Hematopoietic multipotent progenitor cell treated with erythropoietin and hydrocortisone succinate and interleukin-3 and kit ligand, for 17 days (in vitro differentiated cells): Measurements from ENCODE around the gene RNF13.
"Not testable (repeated sequence)": the region's sequence is repeated elsewhere in the genome, so short reads cannot be mapped to it uniquely, and the experiment has no call there.

Experiments
- DNase-seq: peaks from one replicate; pipeline ENCODE4 v3.0.0-alpha.2; 2015; ENCODE audit warnings: low spot score

RNF13 gene

DNA sequence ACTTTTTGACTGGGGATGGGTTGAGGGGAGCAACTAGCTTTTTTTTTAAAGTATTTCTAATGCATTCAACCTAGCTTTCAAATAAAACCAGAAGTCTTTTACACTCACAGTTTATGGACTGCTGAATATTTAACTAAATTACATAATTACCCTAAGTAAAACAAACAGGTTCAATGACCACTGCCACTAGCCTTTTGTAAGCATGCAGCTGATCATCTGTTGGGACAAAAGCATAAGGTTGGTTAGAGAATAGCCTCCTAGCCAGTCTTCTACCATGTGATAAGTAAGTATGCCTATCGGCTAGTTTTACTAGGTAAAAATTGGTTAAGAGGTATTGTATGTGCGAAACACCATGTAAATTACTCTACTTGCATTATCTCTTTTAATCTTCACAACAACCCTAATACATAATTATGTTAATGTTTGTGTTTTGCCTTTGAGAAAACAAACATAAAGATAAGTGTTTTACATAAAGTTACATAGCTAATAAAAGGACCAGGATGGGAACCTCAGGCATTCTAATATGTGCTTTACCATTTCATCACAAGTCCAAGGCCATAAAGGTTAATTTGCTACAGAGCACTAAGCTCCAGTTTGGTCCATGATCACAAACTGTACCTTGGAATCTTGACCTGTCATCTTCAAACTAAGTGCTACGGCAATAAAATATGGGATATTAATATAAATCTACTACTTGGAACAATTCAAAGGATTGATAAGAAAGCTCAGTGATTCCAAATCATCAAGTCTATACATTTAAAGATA lies 144.5 kb downstream of the RNF13 start:
- no peak for DNase-seq

DNA sequence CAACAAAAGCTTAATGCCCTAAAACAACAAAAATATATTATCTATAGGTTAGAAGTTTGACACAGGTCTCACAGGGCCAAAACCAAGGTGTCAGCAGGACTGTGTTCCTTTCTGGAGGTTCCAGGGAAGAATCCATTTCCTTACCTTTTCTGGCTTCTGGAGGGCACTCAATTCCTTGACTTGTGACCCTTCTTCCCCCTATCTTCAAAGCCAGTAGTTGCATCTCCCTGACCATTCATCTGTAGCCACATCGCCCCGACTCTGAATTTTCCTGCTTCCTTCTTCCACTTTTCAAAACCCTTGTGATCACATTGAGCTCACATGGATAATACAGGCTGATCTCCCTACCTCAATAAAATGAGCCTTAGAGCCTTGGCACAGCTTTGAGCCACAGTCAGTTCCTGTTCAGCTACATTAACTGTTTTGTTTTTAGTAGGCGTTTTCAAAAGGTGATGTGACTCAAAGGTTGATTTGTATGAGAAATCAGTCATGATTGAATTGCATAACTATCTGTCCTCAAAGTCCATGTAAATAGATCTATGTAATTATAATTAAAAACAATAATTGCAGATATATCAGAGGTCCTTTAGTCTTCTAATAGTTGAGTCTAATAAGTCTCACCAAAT lies 145.3 kb downstream of the RNF13 start:
- no peak for DNase-seq

DNA sequence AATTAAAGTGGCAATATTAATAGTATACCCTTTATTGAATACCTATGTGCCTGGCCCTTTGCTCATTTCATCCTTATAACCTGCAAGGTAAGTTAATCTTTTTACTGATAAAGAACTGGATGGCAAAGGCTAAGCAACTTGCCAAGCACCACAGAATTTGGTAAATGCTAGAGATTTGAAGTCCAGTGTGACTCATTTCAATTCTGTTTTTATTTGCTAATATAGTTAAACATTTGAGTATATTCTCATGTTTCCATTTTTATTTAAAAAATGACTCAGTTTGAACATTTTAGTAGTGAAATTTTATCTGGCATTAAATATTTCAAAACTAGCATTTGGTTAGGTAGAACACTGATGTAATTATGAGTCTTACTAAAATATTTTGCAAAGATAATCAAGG lies 146.4 kb downstream of the RNF13 start:
- DNase-seq, result no peak

DNA sequence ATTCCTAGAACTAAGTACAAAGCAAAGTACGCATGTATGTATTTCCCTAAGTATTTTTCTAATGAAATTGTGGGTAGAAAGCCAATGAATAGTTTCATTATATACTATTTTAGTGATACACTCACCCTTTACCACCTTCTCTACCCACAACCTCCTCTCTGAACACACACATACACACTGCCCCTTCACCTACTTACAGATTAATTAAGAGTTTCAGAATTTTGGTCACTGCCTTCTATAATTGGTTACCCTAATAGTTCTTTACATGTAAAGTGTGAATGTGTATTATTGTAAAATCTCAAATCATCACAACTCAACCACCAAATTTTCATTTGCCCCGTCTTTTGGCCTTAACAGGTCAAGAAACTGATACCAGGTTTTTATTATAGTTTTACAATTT lies 150.5 kb downstream of the RNF13 start:
- DNase-seq, result no peak

DNA sequence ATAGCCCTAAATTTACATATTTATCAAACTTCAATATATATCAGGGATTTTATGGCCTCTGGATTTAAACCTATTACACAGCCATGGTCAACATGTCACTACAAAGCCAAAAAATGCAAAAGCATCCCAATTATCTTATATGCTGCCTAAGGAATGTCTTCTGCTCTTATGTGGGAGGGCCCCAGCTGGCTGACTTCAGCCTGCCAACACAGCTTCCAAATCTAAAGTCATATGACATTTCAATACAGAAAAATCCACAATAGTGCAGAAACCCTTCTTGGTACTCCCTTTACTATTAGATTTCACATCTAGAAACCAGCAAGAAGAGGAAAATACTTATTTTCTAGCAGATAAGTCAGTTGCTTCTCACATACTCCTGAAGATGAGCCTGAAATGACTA lies 151.3 kb downstream of the RNF13 start:
- DNase-seq, result no peak

DNA sequence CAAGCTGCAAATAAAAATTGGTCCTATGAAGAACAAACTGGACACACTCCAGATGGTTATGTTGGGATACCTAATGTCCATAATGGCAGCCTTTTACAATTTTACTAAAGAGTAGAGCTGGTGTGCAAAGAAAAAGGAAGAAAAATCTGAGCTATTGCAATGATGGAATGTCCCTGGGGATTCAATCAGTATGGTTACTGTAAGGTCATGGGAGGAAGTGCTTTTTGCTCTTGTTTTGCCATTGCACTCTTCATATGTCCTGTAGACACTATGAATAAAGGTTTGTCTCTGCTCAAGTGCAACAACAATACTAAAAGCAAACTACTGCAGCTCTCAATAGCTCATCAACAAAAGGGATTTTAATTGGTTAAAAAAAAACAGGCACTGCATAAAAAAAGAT lies 152.3 kb downstream of the RNF13 start:
- DNase-seq, result no peak

DNA sequence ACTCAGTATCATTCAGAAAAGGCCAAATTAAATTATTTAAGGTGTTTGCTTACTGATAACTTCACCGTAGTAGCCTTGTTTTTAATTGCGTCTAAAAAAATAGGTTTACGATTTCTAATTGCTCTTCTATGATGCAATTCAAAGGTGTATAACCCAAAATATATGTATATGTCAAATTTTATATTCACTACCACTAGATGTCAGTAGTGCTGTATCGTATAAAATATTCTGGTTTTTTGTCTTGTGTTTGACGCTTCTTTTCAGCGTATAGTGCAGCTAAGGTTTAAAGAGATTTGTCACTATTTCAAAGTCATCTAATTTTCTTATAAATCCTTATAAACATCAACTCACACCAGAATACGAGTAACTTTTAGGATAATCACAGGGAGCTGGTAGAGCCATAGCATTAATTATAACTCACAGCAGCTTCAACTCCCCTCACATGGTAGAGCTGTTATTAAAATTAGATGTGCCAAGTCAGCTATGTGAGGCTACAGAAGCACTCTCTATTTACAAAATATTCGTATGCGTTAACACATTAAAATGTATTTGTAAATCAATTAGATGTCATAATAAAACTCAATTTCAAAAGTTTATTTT lies 154.2 kb downstream of the RNF13 start:
- peak; percentile 31 for DNase-seq

DNA sequence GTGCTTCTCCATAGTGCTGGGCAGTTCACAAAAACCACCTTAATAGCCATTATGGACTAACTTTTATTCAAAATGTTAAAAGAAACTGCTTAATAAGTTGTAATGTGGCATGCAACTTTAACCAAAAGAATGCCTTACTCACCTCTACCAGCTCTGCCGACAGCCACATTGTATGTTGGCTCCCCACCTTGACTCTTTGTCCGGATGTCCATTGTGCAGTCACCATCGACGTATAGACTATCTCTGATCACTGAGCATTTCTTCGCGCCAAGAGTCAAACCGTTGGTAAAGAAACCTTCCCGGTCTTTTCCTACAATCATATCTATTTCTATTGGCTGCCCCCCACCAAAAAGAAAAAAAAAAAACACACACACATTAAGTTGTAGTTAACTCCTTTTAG lies 155.2 kb downstream of the RNF13 start:
- no peak for DNase-seq

DNA sequence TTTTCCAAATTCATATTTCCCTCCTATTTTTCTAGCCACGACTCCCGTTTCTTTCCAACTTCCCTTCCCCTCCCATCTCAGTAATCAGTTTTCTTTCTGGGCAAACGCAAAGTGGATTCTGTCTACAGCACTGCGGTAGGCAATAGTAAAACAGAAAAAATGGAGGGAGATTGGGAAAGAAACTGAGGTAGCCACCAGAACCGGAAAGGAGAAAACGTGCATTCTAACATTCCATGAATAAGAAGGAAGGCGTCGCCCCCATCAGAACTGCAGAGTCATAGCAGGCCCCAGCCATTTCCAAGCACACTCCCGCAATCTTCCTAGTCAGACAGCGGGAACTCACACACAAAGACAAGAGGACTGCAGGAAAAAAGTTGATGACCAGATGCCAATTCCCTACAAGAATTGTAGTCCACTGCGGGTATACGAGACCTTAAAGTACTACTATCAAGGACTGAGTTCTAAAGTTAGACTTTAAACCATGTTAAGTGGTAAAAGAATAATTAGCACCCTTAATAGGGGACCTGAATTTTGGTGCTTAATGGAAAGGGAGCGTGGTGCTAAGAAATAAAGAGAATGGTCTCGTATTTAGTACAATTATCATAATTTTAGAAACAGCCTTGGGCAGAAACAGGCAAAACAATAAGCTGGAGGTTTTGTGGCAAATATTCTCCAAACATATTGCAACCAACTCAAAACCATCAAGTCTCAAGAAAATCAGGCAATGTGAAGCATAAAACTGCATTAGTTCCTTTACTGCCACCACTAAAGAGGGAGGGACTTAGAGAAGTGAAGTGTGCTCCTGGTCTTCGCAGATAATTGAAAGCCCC lies 156.3 kb downstream of the RNF13 start:
- DNase-seq, result no peak

DNA sequence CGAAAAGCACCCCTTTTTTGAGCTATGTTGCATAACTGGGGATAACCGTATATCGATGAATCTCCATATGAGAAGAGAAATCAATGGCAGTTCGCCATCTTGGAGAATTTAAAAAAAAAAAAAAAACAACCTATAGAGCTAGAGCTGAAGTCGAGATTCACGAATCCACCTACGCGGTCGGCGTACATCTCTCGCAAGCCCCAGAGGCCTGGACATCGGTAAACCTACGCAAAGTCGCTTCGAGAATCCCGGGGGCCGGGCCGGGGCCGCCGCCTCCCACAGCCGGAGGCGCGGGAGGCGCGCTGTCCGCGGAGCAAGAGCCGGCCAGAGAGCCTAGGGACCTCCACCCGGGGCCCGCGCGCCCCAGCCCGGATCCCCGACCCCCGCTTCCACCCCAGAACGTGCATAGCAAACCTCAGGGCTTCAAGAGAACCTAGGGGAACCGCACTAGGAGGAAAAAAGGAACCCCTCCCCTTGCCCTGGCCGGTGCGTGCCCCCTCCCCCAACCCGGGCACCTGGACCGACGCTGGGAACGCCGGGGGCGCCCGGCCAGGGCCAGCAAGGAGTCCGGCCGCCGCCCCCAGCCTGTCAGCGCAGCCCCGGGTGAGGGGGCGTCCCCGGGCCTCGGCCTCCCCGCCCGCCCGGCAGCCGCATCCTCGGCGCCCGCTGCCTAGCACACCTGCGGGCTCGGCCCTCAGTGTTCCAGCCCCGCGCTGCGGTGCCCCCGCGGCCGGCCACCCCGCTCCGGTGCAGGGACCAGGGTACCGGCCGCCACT lies 157.1 kb downstream of the RNF13 start:
- no peak for DNase-seq

DNA sequence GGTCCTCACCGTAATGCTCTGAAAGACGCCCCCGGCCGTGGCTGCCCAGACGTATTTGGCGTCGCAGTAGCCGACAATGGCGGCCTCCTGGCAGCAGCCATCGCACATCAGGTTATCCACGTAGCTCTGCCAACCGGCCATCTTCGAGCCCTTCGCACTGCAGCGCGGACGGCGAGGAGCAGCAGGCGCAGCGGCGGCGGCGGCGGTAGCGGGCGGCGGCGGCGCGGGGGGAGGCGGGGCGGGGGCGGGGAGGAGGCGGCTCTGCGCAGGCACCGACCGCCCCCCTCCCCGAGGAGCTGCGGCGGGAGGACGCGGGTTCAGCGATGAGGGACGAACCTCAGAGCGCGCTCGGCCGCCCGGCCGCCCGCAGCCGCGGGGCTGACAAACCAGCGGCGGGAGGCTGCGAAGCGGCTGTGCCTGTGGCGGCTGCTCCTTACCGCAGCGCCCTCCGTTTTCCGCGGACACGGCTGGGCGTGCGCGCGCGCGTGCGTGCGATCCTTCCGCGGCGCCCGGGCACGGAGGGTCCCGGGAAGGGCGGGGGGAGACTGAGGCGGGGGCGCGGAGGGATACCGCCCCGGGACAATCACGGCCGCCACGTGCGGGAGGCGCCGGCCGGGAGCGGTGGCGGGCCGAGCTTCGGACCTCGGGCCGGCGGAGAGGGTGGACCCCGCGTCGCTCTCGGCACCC lies 157.8 kb downstream of the RNF13 start, which contains the start of gene PFN2:
PFN2 (minus strand) TSS at position 180 of the 687 bp plus-strand sequence; CDS start at position 141, 39 bp downstream.
- DNase-seq, result no peak

DNA sequence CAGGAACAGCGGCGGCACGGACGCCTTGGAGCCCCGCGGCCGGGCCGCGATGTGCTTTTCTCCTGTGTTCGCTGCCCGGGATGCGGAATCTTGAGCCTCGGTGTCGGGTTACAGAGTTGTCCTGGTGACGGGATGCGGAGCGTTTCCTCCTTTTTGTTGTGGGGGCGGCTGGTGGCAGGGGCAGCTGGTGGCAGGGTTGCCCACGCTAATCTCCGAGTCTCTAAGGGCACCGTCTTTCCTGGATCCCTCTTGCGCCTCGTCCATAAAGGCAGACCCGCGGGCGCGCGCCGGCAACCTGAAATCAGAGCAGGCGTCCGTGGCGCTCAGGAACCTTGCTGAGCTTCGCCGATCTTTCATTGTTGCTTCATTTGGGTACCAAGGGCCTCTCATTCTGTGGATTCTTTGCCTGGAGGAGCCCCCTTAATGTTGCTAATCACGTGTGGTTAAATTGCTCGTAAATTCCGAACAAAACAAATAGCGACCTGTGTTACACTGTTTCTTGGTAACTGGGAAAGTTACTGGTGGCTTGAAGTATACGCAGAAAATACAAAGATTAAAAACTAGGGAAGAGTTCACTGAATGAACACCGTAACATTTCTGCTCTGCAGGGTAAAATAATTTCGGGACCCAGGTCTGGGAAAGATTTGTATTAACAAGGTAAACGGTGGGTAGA lies 158.5 kb downstream of the RNF13 start:
- DNase-seq, result no peak

DNA sequence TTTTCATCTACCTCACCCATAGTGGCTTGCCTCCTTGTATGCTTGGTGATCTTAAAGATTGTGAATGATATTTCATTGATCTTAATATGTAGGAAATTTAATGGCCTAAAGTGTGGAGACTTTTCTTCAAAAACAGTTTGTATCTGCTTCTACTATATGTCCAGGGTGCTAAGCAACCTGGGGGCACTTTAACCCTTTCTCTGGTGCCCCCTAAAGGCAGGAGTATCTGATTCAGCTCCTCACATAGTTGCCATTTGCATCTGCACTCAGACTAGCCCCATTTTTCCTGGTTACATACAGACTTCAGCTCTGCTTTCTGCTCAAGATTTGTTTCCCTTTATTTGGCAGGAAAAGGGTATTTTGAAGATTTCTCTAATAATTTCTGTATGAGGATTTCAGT lies 162.9 kb downstream of the RNF13 start:
- no peak for DNase-seq

DNA sequence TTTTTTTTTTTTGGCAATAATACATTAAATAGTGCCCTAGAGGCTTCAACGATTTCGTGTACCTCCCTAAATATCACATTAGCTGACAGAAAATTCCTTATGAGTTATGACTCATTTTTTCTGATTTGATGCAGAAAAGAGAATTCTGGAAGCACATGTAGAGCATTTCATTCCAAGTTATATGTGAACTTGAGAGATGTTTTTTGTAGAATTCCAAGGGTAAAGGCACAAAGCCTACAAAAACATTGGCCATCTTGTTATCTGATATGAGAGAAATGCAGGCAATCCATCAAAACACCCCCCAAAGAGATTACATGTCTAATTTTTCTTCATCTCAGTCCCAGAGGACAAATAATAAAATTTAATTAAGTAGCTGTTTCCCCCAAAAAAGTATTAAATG lies 164.4 kb downstream of the RNF13 start:
- DNase-seq, result no peak

DNA sequence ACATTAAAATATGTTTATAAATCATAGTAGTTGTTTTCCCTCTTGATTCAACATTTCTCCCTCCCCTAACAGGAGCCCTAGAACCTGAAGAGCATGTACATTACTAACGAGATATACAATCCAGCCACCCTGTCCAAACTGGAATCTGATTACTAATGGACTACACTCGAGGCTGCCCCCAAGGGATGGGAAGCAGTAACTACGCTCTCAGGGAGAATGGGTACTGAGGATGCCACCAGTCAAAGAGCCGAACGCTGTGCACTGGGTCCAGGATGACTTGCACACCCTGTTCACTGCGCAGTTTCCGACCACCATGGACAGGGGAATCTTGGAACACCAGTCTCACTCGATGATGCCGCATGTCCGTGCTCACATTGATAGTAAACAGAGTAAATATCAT lies 169.0 kb downstream of the RNF13 start:
- not testable (repeated sequence) for DNase-seq

DNA sequence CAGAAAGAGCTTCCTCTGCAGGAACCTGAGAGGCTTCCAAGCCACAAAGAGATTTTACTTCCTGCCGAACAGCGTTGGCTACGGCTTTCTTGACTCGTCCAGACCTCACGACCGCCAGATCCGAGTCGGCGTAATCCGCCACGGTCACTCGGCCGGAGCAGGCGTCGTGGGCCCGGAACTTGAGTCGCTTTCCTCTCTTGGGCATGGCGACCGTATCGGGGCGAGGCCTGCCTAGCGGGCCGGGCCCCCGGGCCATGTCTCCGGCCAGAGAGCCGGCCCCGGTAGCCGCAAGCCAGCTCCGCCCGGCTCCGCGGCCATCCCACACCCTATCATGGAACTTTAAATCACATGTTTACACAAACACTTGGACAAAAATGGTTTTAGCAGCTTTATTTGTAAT lies 170.0 kb downstream of the RNF13 start:
- DNase-seq, result not testable (repeated sequence)

DNA sequence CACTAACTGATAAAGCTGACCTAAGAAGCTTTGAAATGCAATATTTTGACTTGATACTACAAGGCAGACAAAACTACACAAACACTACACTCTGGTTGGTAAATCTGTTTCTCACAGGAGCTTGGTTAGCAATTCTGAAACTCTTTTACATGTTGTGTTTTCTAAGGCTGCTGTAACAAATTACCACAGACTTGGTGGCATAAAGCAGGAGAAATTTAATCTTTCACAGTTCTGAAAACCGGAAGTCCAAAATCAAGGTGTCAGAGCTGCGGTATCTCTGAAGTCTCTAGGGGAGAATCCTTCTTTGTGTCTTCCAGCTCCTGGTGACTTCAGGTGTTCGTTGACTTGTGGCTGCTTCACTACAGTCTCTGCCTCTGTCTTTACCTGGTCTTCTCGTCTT lies 170.6 kb downstream of the RNF13 start:
- DNase-seq, result no peak

DNA sequence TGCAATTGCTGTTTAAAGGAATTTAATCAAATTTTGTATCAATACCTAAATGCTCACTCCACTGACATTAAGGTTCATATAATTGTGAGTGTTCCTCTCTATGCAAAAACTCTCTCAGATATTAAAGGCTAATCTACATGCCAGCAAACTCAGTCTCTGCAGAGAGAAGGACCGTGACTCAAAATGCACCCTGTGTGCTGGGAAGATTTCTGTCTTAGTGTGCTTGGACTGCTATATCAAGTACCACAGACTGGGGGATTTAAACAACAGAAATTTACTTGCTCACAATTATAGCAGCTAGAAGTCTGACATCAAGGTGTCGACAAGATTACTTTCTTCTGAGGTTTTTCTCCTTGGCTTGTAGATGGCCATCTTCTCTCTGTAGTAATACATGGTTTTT lies 176.3 kb downstream of the RNF13 start:
- no peak for DNase-seq

DNA sequence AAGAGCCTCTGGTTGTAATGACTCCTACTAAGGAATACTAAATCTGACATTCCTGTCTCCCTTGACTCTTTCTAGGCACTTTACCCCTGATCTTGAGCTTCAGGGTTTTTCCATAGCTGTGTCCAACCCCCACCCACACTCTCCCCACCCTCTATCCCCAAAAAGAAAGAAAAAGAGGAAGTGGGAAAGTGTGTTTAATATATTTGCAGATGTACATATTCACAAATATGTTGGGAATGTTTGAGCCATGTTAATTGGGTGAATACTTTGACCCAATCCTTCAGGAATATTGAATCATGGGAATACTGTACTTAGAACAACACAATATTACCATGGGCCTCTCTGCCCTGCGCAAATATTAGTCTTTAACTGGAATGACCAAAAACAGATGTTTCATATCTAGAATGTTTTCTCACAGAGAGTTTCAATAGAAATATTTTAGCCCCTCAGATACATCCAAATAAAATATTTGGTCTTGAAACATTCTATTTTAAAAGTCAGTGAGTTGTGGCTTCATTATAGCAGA lies 177.5 kb downstream of the RNF13 start:
- no peak for DNase-seq

DNA sequence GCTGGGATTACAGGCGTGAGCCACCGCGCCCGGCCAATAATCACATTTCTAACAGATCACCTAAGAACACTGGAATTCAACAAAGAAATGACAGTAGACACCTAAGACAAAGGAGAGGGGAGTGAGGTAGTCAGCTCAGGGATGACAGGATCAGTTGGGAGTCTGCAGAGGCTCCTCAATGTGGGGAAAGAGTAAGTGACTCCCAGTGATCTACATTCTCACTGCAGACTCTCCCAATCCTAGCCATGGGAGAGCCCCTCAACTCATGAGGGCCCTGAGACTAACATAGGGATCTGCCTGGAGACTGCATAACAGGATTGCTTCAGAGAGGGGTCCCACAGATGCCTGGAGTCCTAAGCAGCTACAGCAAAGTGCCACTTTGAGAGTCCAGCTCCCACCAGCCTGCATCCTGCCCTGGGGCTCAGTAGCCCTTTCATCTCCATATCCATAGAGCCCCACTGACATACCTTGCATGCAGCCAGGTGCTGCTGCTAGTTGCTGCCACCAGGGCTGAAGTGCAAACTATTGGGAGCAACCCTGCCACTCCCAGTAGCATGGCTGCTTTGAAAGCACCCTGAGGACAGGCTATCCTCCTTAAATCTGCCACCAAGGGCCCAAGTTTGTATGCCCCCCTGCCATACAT lies 179.5 kb downstream of the RNF13 start:
- no peak for DNase-seq
